GM13977 (cell line): ENCODE data around the gene WLS.

Experiments
- DNase-seq: peaks from one replicate; pipeline ENCODE4 v3.0.0; 2012; ENCODE audit warnings: low spot score
- in situ Hi-C: fragments of 300-500 bp; cut with MboI; formaldehyde crosslinking; loops from one replicate; pipeline ENCODE4 v1.12.0; 2022; ENCODE audit warnings: low sequenced_read_pairs, low pct_unique_long_range_greater_than_20kb, mixed read lengths, inconsistent platforms; ENCODE audit not compliant: unreplicated experiment
- TF ChIP-seq, protein P1 (sequence below): IDR thresholded peaks from 2 replicates; pipeline ENCODE4 v1.5.1; 2012; ENCODE audit warnings: mild to moderate bottlenecking, control low read depth; ENCODE audit not compliant: insufficient read depth; ENCODE audit errors: extremely low read depth, missing control alignments

The WLS gene

DNA sequence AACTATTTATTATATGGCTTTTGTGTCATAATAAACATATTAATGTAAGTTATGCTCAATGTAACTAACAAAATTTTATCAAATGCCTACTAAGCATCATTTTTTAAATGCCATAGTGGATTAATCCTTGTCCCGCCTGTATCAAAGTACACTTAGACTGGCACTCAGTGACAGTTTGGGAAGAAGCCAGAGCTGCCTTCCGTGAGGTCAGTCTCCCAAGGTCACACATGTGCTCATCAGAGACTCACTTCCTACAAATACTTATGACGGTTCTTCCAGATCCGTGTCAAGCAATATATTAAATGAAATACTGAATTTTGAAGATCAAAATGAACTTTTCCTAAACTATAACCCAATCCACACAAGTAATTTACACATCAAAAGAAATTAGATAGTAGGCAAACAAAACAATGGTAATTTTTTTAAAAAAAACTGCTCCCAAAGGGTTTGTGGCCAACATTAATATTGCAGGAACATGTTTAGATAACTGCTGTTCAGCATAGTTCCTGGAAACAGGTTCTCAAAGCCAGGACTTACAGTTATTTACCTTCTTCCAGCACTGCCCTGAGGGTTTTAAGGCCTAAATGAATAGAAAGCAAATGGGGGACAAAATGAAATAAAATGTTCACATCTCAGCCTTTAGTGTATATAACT lies 27.2 kb downstream of the WLS start:
- TF ChIP-seq, protein P1, sequence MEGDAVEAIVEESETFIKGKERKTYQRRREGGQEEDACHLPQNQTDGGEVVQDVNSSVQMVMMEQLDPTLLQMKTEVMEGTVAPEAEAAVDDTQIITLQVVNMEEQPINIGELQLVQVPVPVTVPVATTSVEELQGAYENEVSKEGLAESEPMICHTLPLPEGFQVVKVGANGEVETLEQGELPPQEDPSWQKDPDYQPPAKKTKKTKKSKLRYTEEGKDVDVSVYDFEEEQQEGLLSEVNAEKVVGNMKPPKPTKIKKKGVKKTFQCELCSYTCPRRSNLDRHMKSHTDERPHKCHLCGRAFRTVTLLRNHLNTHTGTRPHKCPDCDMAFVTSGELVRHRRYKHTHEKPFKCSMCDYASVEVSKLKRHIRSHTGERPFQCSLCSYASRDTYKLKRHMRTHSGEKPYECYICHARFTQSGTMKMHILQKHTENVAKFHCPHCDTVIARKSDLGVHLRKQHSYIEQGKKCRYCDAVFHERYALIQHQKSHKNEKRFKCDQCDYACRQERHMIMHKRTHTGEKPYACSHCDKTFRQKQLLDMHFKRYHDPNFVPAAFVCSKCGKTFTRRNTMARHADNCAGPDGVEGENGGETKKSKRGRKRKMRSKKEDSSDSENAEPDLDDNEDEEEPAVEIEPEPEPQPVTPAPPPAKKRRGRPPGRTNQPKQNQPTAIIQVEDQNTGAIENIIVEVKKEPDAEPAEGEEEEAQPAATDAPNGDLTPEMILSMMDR, result no peak
- in situ Hi-C loops, result no loop called here

DNA sequence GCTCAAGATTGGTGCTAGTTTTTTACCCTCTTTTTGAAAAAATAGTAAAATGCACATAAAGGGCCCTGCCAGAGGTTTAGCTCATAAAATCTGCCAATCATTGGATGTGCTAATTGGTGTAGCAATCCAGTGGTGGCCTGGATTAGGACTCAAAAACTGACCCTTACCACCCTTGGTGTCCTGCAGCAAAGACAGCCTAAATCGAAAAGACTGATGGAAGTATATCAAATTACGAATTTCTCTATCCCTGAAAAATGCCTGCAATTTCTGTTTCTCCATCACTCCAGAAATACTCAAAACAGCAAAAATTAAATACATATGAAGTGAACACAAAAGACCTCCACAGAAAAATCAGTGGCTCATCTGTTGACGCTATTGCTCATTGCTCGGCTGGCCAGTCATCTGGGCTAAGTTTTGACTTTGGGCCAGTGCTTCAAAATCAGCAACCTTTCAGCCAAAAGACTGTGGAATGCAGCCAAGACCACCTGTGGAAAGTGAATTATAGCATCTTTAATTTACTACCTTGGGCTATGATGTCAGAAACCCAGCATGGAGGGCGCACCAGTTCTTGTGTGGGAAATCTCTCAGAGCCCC lies 30.0 kb downstream of the WLS start:
- DNase-seq, result no peak
- TF ChIP-seq, protein P1, result no peak
- in situ Hi-C loops, result no loop called here

More for the DNA sequence above, 27.2 kb downstream of the WLS start:
- DNase-seq, result no peak

DNA sequence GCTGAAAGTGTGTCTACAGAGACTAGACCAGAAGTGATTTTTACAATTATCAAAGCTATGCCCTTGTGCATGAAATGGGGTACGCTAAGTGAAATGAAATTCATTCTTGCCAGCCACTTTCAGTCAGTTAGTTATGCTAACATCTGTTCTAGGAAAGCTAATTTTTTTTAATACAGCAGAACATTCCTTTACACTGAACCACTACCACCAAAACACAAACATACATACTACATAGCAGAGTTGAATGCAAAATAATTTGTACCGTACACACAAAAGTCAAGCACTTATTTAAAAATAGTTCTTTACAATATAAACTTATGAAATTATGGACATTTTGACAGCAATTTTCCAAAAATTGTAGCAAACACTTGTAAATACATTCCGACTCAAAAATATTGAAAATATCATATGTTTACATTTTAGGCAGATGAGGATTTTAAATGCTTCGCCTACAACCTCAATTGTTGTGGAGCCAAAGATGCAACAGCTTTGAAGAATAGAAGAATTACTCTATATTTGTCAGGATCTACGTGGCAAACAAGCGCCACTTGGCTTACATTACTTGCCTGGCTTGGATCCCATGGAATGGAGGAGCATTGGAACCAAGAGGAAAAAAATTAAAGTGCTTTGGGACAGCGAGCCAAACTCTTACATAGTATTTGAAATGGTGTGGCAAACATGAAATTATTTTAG lies 30.6 kb downstream of the WLS start:
- in situ Hi-C loops, result no loop called here
- TF ChIP-seq, protein P1, result no peak
- DNase-seq, result no peak

DNA sequence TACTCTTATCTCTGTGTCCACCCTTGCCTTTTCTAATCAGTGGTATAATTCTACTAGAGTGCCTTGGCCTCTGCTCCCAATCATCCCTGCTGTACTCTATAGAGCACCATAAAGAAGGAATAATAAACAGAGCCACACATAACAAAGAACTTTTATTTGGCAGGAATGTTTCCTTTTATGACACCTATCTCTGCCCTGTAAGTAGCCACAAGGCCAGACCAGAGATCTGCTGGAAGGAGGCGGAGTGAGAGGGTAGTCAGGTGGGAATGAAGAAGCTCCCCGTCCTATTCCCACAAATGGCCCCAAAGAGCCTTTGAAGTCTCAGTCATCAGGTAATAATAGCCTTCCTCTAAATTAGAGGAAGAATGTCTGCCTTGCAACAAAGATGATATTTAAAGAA lies 32.7 kb downstream of the WLS start:
- TF ChIP-seq, protein P1, result no peak
- in situ Hi-C loops, result no loop called here
- DNase-seq, result no peak

DNA sequence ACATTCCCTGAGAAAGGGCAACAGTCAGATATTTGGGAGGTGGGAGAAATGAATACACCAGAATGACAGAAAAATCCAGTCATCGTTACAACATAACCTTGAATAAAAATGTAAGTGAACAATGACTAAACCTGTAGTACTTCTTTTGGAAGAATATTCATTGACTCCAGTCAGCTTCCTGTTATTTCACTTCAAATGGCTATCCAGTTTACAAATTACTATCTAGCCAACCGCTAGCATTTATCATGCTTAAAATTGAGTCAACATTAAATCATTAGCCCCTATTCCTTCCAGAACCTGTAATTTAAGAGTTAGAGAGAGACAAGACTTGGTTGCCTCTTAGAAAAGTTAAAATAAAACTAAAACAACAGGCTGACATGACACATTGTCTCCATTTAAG lies 33.6 kb downstream of the WLS start:
- in situ Hi-C loops, result no loop called here
- TF ChIP-seq, protein P1, result no peak
- DNase-seq, result no peak

DNA sequence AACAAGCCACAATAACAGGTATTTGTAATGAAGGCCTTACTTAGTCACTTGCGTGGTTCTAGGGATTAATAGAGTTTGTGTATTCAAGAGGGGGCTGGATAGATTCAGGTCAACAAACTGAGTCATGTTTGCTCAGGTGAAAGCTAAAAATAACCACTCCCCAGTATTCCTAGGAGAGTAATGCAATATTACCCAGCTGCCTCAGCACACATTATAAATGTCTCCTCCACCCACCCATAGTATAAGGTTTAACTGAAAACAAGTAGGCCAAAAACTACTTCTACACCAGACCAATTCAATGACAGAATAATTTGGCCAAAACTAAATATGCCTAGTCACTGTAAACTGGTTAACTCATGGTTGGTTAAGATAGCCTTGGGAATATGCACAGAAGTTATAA lies 34.4 kb downstream of the WLS start:
- in situ Hi-C loops, result no loop called here
- TF ChIP-seq, protein P1, result no peak
- DNase-seq, result no peak
